GM23338 (cell line): Measurements from ENCODE around the gene RGS3. TPM values are rescaled to one million over a fixed set of nuclear protein-coding genes. Genes with fewer than 3 reads are reported as not detected.

ENCODE experiments used
- ATAC-seq: fragments of 200-7000 bp; cut with Tn5 transposase; 3 replicates; pipeline ENCODE4 v1.9.1; 2020
- DNase-seq: peaks from one replicate; pipeline ENCODE4 v3.0.0-alpha.2; 2015; ENCODE audit warnings: low spot score
- H2AFZ ChIP-seq: fragments of 200-600 bp; sonication (generic); 2 replicates; pipeline ENCODE4 v1.8.0; 2016; ENCODE audit warnings: antibody characterized with exemption, mild to moderate bottlenecking, moderate library complexity
- H3F3A ChIP-seq: fragments of 200-600 bp; sonication (generic); replicated peaks from 2 replicates; pipeline ENCODE4 v1.8.0; 2017; ENCODE audit warnings: antibody characterized with exemption, mixed run types, low read depth
- H3K27ac ChIP-seq: fragments of 200-600 bp; sonication (generic); 2 replicates; pipeline ENCODE4 v1.6.1; 2016; ENCODE audit warnings: low read depth
- H3K27me3 ChIP-seq: fragments of 200-600 bp; sonication (generic); 2 replicates; pipeline ENCODE4 v1.8.0; 2016; ENCODE audit warnings: mild to moderate bottlenecking, mixed run types, moderate library complexity; ENCODE audit not compliant: insufficient read depth
- H3K36me3 ChIP-seq: fragments of 200-600 bp; sonication (generic); 2 replicates; pipeline ENCODE4 v1.8.0; 2016; ENCODE audit warnings: mild to moderate bottlenecking; ENCODE audit not compliant: insufficient read depth
- H3K4me1 ChIP-seq: fragments of 200-600 bp; sonication (generic); 2 replicates; pipeline ENCODE4 v1.8.0; 2016; ENCODE audit warnings: mild to moderate bottlenecking, moderate library complexity; ENCODE audit not compliant: insufficient read depth
- H3K4me2 ChIP-seq: fragments of 200-600 bp; sonication (generic); 2 replicates; pipeline ENCODE4 v1.7.1; 2017; ENCODE audit warnings: mixed run types
- H3K4me3 ChIP-seq: fragments of 200-600 bp; sonication (generic); 2 replicates; pipeline ENCODE4 v1.6.1; 2016; ENCODE audit warnings: mixed run types
- H3K79me2 ChIP-seq: fragments of 200-600 bp; sonication (generic); replicated peaks from 2 replicates; pipeline ENCODE4 v1.8.0; 2017; ENCODE audit warnings: mild to moderate bottlenecking; ENCODE audit not compliant: insufficient read depth
- H3K9me2 ChIP-seq: fragments of 200-600 bp; sonication (generic); 2 replicates; pipeline ENCODE4 v1.8.0; 2017; ENCODE audit not compliant: insufficient read depth
- H4K20me1 ChIP-seq: fragments of 200-600 bp; sonication (generic); replicated peaks from 2 replicates; pipeline ENCODE4 v1.8.0; 2017; ENCODE audit warnings: mild to moderate bottlenecking; ENCODE audit not compliant: insufficient read depth
- H3K27ac Mint-ChIP-seq: 2 replicates; pipeline ENCODE4 v1.8.0; 2020; ENCODE audit warnings: inconsistent platforms, mild to moderate bottlenecking, moderate library complexity, mixed read lengths
- H3K27me3 Mint-ChIP-seq: 3 replicates; pipeline ENCODE4 v1.8.0; 2022; ENCODE audit warnings: low read depth, mild to moderate bottlenecking, moderate library complexity, mixed read lengths, inconsistent platforms; ENCODE audit not compliant: insufficient read depth, poor library complexity
- H3K36me3 Mint-ChIP-seq: 3 replicates; pipeline ENCODE4 v1.8.0; 2021; ENCODE audit warnings: low read depth, mild to moderate bottlenecking, inconsistent platforms, moderate library complexity, mixed read lengths
- H3K4me1 Mint-ChIP-seq: 3 replicates; pipeline ENCODE4 v1.8.0; 2020; ENCODE audit warnings: mild to moderate bottlenecking, inconsistent platforms, mixed read lengths
- H3K4me3 Mint-ChIP-seq: 3 replicates; pipeline ENCODE4 v1.8.0; 2021; ENCODE audit warnings: moderate library complexity, mild to moderate bottlenecking, inconsistent platforms, mixed read lengths
- H3K9me3 Mint-ChIP-seq: 3 replicates; pipeline ENCODE4 v1.8.0; 2020; ENCODE audit warnings: moderate library complexity, mild to moderate bottlenecking, inconsistent platforms, mixed read lengths
- CREB1 ChIP-seq: fragments of 250-450 bp; sonication (Bioruptor Pico); IDR thresholded peaks from 2 replicates; pipeline ENCODE4 v1.5.0; 2020; ENCODE audit warnings: low read depth, mild to moderate bottlenecking, moderate library complexity
- CTCF ChIP-seq, 2 experiments: fragments of 200-600 bp in 1 of 2; sonication (generic) in 1 of 2; conservative IDR thresholded peaks; 2 replicates each; pipeline versions ENCODE4 v1.5.1 to v1.6.1; 2016 to 2017; ENCODE audit warnings: antibody characterized with exemption in 2 of 2, low read depth in 2 of 2, mild to moderate bottlenecking in 2 of 2, moderate library complexity in 1 of 2
- EZH2 ChIP-seq: fragments of 200-600 bp; sonication (generic); IDR thresholded peaks from one replicate; pipeline ENCODE4 v1.8.0; 2017; ENCODE audit warnings: antibody characterized with exemption, mild to moderate bottlenecking, low read depth; ENCODE audit not compliant: unreplicated experiment
- EZH2phosphoT487 ChIP-seq: fragments of 200-600 bp; sonication (generic); IDR thresholded peaks from one replicate; pipeline ENCODE4 v1.8.1; 2018; ENCODE audit warnings: antibody characterized with exemption; ENCODE audit not compliant: unreplicated experiment
- NANOG ChIP-seq: IDR thresholded peaks from 2 replicates; pipeline ENCODE4 v1.6.1; 2016; ENCODE audit warnings: antibody characterized with exemption, borderline replicate concordance
- POLR2AphosphoS5 ChIP-seq: IDR thresholded peaks from 2 replicates; pipeline ENCODE4 v1.6.1; 2016; ENCODE audit warnings: antibody characterized with exemption, low read depth
- STAT1 ChIP-seq: IDR thresholded peaks from one replicate; pipeline ENCODE4 v1.6.1; 2016; ENCODE audit warnings: antibody characterized with exemption; ENCODE audit not compliant: unreplicated experiment
- ZNF114 ChIP-seq: fragments of 250-450 bp; sonication (Bioruptor Pico); IDR thresholded peaks from 2 replicates; pipeline ENCODE4 v1.5.0; 2020; ENCODE audit warnings: mild to moderate bottlenecking, moderate library complexity
- polyA plus RNA-seq: library from polyadenylated mRNA; unstranded; fragments of >200 nt; fragmentation: Nextera tagmentation; extraction: Ambion mirVana; gene quantifications from 2 replicates; pipeline ENCODE4 v1.2.1, GENCODE V29; 2016
- total RNA-seq: library from RNA; depleted of rRNA; stranded (reverse); fragments of >200 nt; shearing (Covaris generic); gene quantifications from 2 replicates; pipeline ENCODE4 v1.2.3, GENCODE V29; 2014
- TF ChIP-seq, protein P1 (sequence below): fragments of 250-450 bp; sonication (Bioruptor Pico); IDR thresholded peaks from 2 replicates; pipeline ENCODE4 v1.5.0; 2020; ENCODE audit warnings: mild to moderate bottlenecking, moderate library complexity
- TF ChIP-seq, protein P2 (sequence below): IDR thresholded peaks from 2 replicates; pipeline ENCODE4 v1.6.1; 2016; ENCODE audit warnings: antibody characterized with exemption

RGS3 gene
- total and polyA plus RNA-seq, 2 experiments from 2014 or later, result 14.2 to 24.3 TPM

DNA sequence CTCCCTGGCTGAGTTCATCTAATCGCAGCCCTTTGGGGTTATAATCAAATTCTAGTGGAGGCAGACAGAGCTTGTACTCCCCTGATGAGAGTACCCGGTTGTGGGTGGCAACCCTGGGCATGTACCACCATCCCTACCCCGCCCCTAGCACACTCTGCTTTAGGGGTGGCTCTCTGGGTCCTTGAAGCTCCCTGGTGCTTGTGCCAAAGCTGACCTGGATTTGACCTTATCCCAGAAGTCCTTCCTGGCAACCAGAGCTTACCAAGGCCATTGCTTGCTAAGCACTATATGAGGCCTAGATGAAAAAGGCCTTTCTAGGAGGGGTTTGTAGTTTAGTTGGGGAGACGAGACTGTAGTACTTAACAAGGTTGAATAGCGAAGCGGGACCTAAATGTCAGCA lies 72.2 kb downstream of the RGS3 start:
- Histone ChIP-seq H3K27me3 (no peaks in the 10 kb centered on the region), H3K4me1 (no peaks in the 10 kb centered on the region), H3K27ac (no peak overlapping the region), H3K9me2 (no peaks in the 10 kb centered on the region), H3K79me2 (no peaks in the 10 kb centered on the region), H3K4me2 (no peak overlapping the region), H3K36me3 (no peaks in the 10 kb centered on the region), H3F3A (no peaks in the 10 kb centered on the region), H3K4me3 (no peak overlapping the region), H2AFZ (no peak overlapping the region), H4K20me1 (no peaks in the 10 kb centered on the region)
- DNase-seq (no peak), ATAC-seq (no peak)
- Mint-ChIP-seq H3K9me3 (no peaks in the 10 kb centered on the region), H3K27ac (no peak overlapping the region), H3K36me3 (no peaks in the 10 kb centered on the region), H3K4me1 (peaks cover 9% of the 10 kb centered on the region), H3K27me3 (no peaks in the 10 kb centered on the region), H3K4me3 (no peak overlapping the region)
- TF ChIP-seq ZNF114 (CRISPR knock-in tag), result no peak
- no peak for TF ChIP-seq NANOG
- no peak for TF ChIP-seq CREB1 (CRISPR knock-in tag)
- no peak for TF ChIP-seq POLR2AphosphoS5
- no peak for TF ChIP-seq CTCF (conservative IDR thresholded peaks at IDR 0.05; ENCODE audit: low read depth in 2 of 2)
- TF ChIP-seq EZH2phosphoT487, result no peak
- TF ChIP-seq STAT1, result no peak
- no peak for TF ChIP-seq EZH2
- TF ChIP-seq, protein P1, sequence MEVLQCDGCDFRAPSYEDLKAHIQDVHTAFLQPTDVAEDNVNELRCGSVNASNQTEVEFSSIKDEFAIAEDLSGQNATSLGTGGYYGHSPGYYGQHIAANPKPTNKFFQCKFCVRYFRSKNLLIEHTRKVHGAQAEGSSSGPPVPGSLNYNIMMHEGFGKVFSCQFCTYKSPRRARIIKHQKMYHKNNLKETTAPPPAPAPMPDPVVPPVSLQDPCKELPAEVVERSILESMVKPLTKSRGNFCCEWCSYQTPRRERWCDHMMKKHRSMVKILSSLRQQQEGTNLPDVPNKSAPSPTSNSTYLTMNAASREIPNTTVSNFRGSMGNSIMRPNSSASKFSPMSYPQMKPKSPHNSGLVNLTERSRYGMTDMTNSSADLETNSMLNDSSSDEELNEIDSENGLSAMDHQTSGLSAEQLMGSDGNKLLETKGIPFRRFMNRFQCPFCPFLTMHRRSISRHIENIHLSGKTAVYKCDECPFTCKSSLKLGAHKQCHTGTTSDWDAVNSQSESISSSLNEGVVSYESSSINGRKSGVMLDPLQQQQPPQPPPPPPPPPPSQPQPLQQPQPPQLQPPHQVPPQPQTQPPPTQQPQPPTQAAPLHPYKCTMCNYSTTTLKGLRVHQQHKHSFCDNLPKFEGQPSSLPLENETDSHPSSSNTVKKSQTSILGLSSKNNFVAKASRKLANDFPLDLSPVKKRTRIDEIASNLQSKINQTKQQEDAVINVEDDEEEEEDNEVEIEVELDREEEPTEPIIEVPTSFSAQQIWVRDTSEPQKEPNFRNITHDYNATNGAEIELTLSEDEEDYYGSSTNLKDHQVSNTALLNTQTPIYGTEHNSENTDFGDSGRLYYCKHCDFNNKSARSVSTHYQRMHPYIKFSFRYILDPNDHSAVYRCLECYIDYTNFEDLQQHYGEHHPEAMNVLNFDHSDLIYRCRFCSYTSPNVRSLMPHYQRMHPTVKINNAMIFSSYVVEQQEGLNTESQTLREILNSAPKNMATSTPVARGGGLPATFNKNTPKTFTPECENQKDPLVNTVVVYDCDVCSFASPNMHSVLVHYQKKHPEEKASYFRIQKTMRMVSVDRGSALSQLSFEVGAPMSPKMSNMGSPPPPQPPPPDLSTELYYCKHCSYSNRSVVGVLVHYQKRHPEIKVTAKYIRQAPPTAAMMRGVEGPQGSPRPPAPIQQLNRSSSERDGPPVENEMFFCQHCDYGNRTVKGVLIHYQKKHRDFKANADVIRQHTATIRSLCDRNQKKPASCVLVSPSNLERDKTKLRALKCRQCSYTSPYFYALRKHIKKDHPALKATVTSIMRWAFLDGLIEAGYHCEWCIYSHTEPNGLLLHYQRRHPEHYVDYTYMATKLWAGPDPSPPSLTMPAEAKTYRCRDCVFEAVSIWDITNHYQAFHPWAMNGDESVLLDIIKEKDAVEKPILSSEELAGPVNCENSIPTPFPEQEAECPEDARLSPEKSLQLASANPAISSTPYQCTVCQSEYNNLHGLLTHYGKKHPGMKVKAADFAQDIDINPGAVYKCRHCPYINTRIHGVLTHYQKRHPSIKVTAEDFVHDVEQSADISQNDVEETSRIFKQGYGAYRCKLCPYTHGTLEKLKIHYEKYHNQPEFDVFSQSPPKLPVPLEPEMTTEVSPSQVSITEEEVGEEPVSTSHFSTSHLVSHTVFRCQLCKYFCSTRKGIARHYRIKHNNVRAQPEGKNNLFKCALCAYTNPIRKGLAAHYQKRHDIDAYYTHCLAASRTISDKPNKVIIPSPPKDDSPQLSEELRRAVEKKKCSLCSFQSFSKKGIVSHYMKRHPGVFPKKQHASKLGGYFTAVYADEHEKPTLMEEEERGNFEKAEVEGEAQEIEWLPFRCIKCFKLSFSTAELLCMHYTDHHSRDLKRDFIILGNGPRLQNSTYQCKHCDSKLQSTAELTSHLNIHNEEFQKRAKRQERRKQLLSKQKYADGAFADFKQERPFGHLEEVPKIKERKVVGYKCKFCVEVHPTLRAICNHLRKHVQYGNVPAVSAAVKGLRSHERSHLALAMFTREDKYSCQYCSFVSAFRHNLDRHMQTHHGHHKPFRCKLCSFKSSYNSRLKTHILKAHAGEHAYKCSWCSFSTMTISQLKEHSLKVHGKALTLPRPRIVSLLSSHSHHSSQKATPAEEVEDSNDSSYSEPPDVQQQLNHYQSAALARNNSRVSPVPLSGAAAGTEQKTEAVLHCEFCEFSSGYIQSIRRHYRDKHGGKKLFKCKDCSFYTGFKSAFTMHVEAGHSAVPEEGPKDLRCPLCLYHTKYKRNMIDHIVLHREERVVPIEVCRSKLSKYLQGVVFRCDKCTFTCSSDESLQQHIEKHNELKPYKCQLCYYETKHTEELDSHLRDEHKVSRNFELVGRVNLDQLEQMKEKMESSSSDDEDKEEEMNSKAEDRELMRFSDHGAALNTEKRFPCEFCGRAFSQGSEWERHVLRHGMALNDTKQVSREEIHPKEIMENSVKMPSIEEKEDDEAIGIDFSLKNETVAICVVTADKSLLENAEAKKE (CRISPR knock-in tag), result no peak
- TF ChIP-seq, protein P2, sequence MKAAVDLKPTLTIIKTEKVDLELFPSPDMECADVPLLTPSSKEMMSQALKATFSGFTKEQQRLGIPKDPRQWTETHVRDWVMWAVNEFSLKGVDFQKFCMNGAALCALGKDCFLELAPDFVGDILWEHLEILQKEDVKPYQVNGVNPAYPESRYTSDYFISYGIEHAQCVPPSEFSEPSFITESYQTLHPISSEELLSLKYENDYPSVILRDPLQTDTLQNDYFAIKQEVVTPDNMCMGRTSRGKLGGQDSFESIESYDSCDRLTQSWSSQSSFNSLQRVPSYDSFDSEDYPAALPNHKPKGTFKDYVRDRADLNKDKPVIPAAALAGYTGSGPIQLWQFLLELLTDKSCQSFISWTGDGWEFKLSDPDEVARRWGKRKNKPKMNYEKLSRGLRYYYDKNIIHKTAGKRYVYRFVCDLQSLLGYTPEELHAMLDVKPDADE, result no peak
